LNCaP clone FGC (cell line): ENCODE data around the gene EIF3F.
A peak's percentile ranks its signal among the peaks of the same experiment; 100 is the strongest.

Experiments
- DNase-seq: peaks from one replicate; pipeline ENCODE4 v3.0.0-alpha.2; 2011; ENCODE audit warnings: low read depth
- H3K4me3 ChIP-seq: 2 replicates; pipeline ENCODE4 v1.5.1; 2011; ENCODE audit warnings: mild to moderate bottlenecking, low read depth, low read length, control low read depth
- CTCF ChIP-seq: IDR thresholded peaks from 2 replicates; pipeline ENCODE4 v1.5.1; 2012; ENCODE audit warnings: mild to moderate bottlenecking; ENCODE audit not compliant: control insufficient read depth, insufficient read depth; ENCODE audit errors: extremely low read depth

EIF3F gene, protein sequence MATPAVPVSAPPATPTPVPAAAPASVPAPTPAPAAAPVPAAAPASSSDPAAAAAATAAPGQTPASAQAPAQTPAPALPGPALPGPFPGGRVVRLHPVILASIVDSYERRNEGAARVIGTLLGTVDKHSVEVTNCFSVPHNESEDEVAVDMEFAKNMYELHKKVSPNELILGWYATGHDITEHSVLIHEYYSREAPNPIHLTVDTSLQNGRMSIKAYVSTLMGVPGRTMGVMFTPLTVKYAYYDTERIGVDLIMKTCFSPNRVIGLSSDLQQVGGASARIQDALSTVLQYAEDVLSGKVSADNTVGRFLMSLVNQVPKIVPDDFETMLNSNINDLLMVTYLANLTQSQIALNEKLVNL

GRCh38 chr11:7986768-7987559 is at the start of gene EIF3F:
Gene EIF3F, plus strand, starts transcription at chr11:7987337. Its CDS starts 16 bp downstream, at chr11:7987353.
- peak; percentile 100 for DNase-seq
- peak; percentile 89 for TF ChIP-seq CTCF
- peak within 1 kb of the TSS; percentile 62 for H3K4me3 ChIP-seq

GRCh38 chr11:7941146-7941545 is 46.0 kb upstream of the EIF3F start:
- TF ChIP-seq CTCF = no peak
- DNase-seq = no peak
- no peak overlapping the region for H3K4me3 ChIP-seq

- no peak for DNase-seq
- no peak for TF ChIP-seq CTCF
- no peak within 1 kb of the TSS for H3K4me3 ChIP-seq
Measured at GRCh38 chr11:7941608-7942007, 45.5 kb upstream of the EIF3F start, which contains the start of gene OR10A3. Gene OR10A3, minus strand, starts transcription at chr11:7941708. Its CDS starts 2,188 bp downstream, at chr11:7939520.

GRCh38 chr11:7944123-7944522 is 43.0 kb upstream of the EIF3F start:
- no peak for TF ChIP-seq CTCF
- DNase-seq = no peak
- no peak overlapping the region for H3K4me3 ChIP-seq

GRCh38 chr11:7949934-7950333 is 37.2 kb upstream of the EIF3F start:
- no peak for TF ChIP-seq CTCF
- no peak overlapping the region for H3K4me3 ChIP-seq
- DNase-seq = no peak

DNA sequence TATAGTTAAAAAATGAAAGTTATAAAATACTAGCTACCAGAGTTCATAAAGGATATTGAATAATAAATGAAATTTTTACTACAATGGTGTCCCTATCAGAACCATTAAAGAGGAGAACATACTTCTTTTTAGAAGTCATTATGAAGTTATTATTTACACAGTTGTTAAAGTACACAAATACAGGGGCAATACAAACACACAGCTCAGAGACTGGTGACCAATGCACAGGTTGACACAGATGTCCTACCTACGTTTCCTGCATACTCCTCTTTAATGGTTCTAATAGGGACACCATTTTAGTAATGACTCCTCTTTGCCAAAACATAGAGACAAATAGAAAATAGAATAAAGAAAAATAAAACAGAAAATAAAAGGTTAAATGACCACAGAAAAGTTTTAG is 31.9 kb upstream of the EIF3F start:
- H3K4me3 ChIP-seq = no peak overlapping the region
- peak; percentile 87 for DNase-seq
- no peak for TF ChIP-seq CTCF
